H9 (cell line): ENCODE data around the gene LIPC. TPM values are rescaled to one million over a fixed set of nuclear protein-coding genes. Genes with fewer than 3 reads are reported as not detected.

Experiments used
- DNase-seq: peaks from one replicate; pipeline ENCODE4 v3.0.0-alpha.2; 2017
- H2AFZ ChIP-seq: one replicate; pipeline ENCODE4 v1.6.1; 2013; ENCODE audit warnings: mild to moderate bottlenecking, low read length, control low read depth, moderate library complexity
- H2AK5ac ChIP-seq: 2 replicates; pipeline ENCODE4 v1.6.1; 2013; ENCODE audit warnings: low read length, control low read depth, mixed read lengths; ENCODE audit not compliant: insufficient read length
- H2BK120ac ChIP-seq: one replicate; pipeline ENCODE4 v1.6.1; 2013; ENCODE audit warnings: low read depth, mild to moderate bottlenecking, low read length, control low read depth, inconsistent platforms; ENCODE audit not compliant: poor library complexity, severe bottlenecking
- H2BK12ac ChIP-seq: 2 replicates; pipeline ENCODE4 v1.6.1; 2013; ENCODE audit warnings: low read length, control low read depth, mixed read lengths, low read depth; ENCODE audit not compliant: insufficient read length
- H2BK15ac ChIP-seq: 2 replicates; pipeline ENCODE4 v1.6.1; 2013; ENCODE audit warnings: low read depth, low read length, control low read depth
- H2BK20ac ChIP-seq: one replicate; pipeline ENCODE4 v1.6.1; 2013; ENCODE audit warnings: low read depth, mild to moderate bottlenecking, low read length, control low read depth, inconsistent platforms; ENCODE audit not compliant: poor library complexity, severe bottlenecking
- H2BK5ac ChIP-seq: 2 replicates; pipeline ENCODE4 v1.6.1; 2013; ENCODE audit warnings: low read length, control low read depth, mixed read lengths; ENCODE audit not compliant: insufficient read length
- H3K14ac ChIP-seq: 2 replicates; pipeline ENCODE4 v1.6.1; 2013; ENCODE audit warnings: low read length, control low read depth; ENCODE audit not compliant: insufficient read depth
- H3K18ac ChIP-seq: 2 replicates; pipeline ENCODE4 v1.6.1; 2013; ENCODE audit warnings: low read depth, mild to moderate bottlenecking, mixed read lengths, low read length, control low read depth; ENCODE audit not compliant: insufficient read length
- H3K23ac ChIP-seq: 2 replicates; pipeline ENCODE4 v1.6.1; 2013; ENCODE audit warnings: low read length, control low read depth, mixed read lengths, low read depth; ENCODE audit not compliant: insufficient read length
- H3K23me2 ChIP-seq: 2 replicates; pipeline ENCODE4 v1.6.1; 2013; ENCODE audit warnings: low read depth, mild to moderate bottlenecking, mixed read lengths, low read length, control low read depth; ENCODE audit not compliant: insufficient read length, poor library complexity, severe bottlenecking
- H3K27ac ChIP-seq: 2 replicates; pipeline ENCODE4 v1.5.1; 2013; ENCODE audit warnings: low read length, control low read depth, mixed read lengths, low read depth; ENCODE audit not compliant: insufficient read length
- H3K27me3 ChIP-seq: 2 replicates; pipeline ENCODE4 v1.6.1; 2013; ENCODE audit warnings: low read length, control low read depth, inconsistent platforms; ENCODE audit not compliant: insufficient read depth
- H3K4ac ChIP-seq: 2 replicates; pipeline ENCODE4 v1.6.1; 2013; ENCODE audit warnings: low read depth, mild to moderate bottlenecking, control low read depth, inconsistent platforms, low read length, moderate library complexity
- H3K4me1 ChIP-seq: 2 replicates; pipeline ENCODE4 v1.6.1; 2013; ENCODE audit warnings: low read length, control low read depth, inconsistent platforms; ENCODE audit not compliant: insufficient read depth
- H3K4me2 ChIP-seq: 2 replicates; pipeline ENCODE4 v1.6.1; 2013; ENCODE audit warnings: low read length, control low read depth, mixed read lengths; ENCODE audit not compliant: insufficient read length, insufficient read depth
- H3K56ac ChIP-seq: 2 replicates; pipeline ENCODE4 v1.6.1; 2013; ENCODE audit warnings: low read depth, mild to moderate bottlenecking, mixed read lengths, low read length, control low read depth; ENCODE audit not compliant: insufficient read length
- H3K79me1 ChIP-seq: 2 replicates; pipeline ENCODE4 v1.6.1; 2013; ENCODE audit warnings: low read depth, mild to moderate bottlenecking, moderate library complexity, low read length, control low read depth, inconsistent platforms; ENCODE audit not compliant: insufficient read depth, poor library complexity, severe bottlenecking
- H3K79me2 ChIP-seq: 2 replicates; pipeline ENCODE4 v1.6.1; 2013; ENCODE audit warnings: low read length, control low read depth, inconsistent platforms; ENCODE audit not compliant: insufficient read depth
- H3K9ac ChIP-seq: 2 replicates; pipeline ENCODE4 v1.6.1; 2013; ENCODE audit warnings: low read length, control low read depth, mixed read lengths; ENCODE audit not compliant: insufficient read length; ENCODE audit errors: extremely low read depth
- H3K9me3 ChIP-seq: one replicate; pipeline ENCODE4 v1.6.1; 2013; ENCODE audit warnings: low read depth, low read length, inconsistent platforms; ENCODE audit not compliant: control insufficient read depth
- H3T11ph ChIP-seq: one replicate; pipeline ENCODE4 v1.6.1; 2013; ENCODE audit warnings: mild to moderate bottlenecking, low read length, control low read depth, inconsistent platforms
- H4K20me1 ChIP-seq: one replicate; pipeline ENCODE4 v1.6.1; 2013; ENCODE audit not compliant: control insufficient read depth, insufficient read length, insufficient read depth
- H4K5ac ChIP-seq: 2 replicates; pipeline ENCODE4 v1.6.1; 2013; ENCODE audit warnings: low read depth, mild to moderate bottlenecking, mixed read lengths, low read length, control low read depth; ENCODE audit not compliant: insufficient read length
- H4K8ac ChIP-seq: replicated peaks from 2 replicates; pipeline ENCODE4 v1.6.1; 2013; ENCODE audit warnings: low read length, control low read depth, mixed read lengths, low read depth; ENCODE audit not compliant: insufficient read length
- H4K91ac ChIP-seq: 2 replicates; pipeline ENCODE4 v1.6.1; 2013; ENCODE audit warnings: low read depth, mild to moderate bottlenecking, moderate library complexity, mixed read lengths, low read length, control low read depth; ENCODE audit not compliant: insufficient read length
- H3K27ac Mint-ChIP-seq, 3 experiments: 2 replicates in 2 of 3; 3 replicates in 1 of 3; pipeline ENCODE4 v1.8.0; 2020 to 2021; ENCODE audit warnings: mixed read lengths in 3 of 3, mild to moderate bottlenecking in 1 of 3, moderate library complexity in 1 of 3
- H3K27me3 Mint-ChIP-seq: 2 replicates; pipeline ENCODE4 v1.8.0; 2021; ENCODE audit warnings: low read depth, mild to moderate bottlenecking, moderate library complexity, mixed read lengths
- H3K36me3 Mint-ChIP-seq, 3 experiments: 2 replicates in 2 of 3; 3 replicates in 1 of 3; pipeline ENCODE4 v1.8.0; 2020 to 2021; ENCODE audit warnings: low read depth in 3 of 3, mixed read lengths in 3 of 3; ENCODE audit not compliant: insufficient read depth in 1 of 3
- H3K4me1 Mint-ChIP-seq, 2 experiments: 2 replicates each; pipeline ENCODE4 v1.8.0; 2020; ENCODE audit warnings: mixed read lengths in 2 of 2
- H3K4me3 Mint-ChIP-seq, 2 experiments: 2 replicates in 1 of 2; 3 replicates in 1 of 2; pipeline ENCODE4 v1.8.0; 2020 to 2021; ENCODE audit warnings: mild to moderate bottlenecking in 2 of 2, mixed read lengths in 2 of 2, moderate library complexity in 1 of 2
- H3K9me3 Mint-ChIP-seq, 2 experiments: 2 replicates in 1 of 2; 3 replicates in 1 of 2; pipeline ENCODE4 v1.8.0; 2020; ENCODE audit warnings: mild to moderate bottlenecking in 2 of 2, mixed read lengths in 2 of 2, moderate library complexity in 1 of 2
- CTCF ChIP-seq: fragments of 200-600 bp; sonication (generic); conservative IDR thresholded peaks from 3 replicates; pipeline ENCODE4 v1.8.0; 2021; ENCODE audit warnings: antibody characterized with exemption, mild to moderate bottlenecking
- WGBS: extraction: QIAGEN DNeasy Blood & Tissue Kit; methylation state at CpG from one replicate; pipeline ENCODE4 v1.1.7; 2013; ENCODE audit warnings: missing lambda C conversion rate, low lambda C conversion rate, mixed read lengths; ENCODE audit not compliant: insufficient read length; ENCODE audit errors: extremely low coverage; 5-methylcytosine and 5-hydroxymethylcytosine counted together
- total RNA-seq: library from RNA; stranded (reverse); gene quantifications from 2 replicates; pipeline ENCODE4 v1.2.1, GENCODE V29; 2021

The LIPC gene
- total RNA-seq, 1 experiment from 2014 or later = not detected

- H2AFZ ChIP-seq = no peak overlapping the region
- no peaks in the 10 kb centered on the region; a peak in 1 of 5 replicates for H3K9me3 Mint-ChIP-seq
- no peak for DNase-seq
Measured at GRCh38 chr15:58399739-58400138, 32.1 kb upstream of the LIPC start.

More at GRCh38 chr15:58399739-58400138, 32.1 kb upstream of the LIPC start:
- H3K4me2 ChIP-seq = no peak overlapping the region
- H3K79me1 ChIP-seq = no peaks in the 10 kb centered on the region
- H3K23ac ChIP-seq = no peak overlapping the region
- H3K9ac ChIP-seq = no peak overlapping the region
- no peak overlapping the region for H4K5ac ChIP-seq
- H2BK5ac ChIP-seq = no peak overlapping the region
- H4K20me1 ChIP-seq = no peaks in the 10 kb centered on the region
- no peaks in the 10 kb centered on the region for H3K27me3 ChIP-seq
- no peaks in the 10 kb centered on the region for H3K36me3 Mint-ChIP-seq
- no peak overlapping the region for H2BK15ac ChIP-seq
- H2AK5ac ChIP-seq = no peak overlapping the region
- H3K27me3 Mint-ChIP-seq = peaks cover 2% of the 10 kb centered on the region; the same call in 1 of the 2 replicates
- H2BK20ac ChIP-seq = no peak overlapping the region
- H3K56ac ChIP-seq = no peak overlapping the region
- no peak overlapping the region for H3K4ac ChIP-seq
- no peak overlapping the region for H4K8ac ChIP-seq
- H3K79me2 ChIP-seq = no peaks in the 10 kb centered on the region
- H3K27ac ChIP-seq = no peak overlapping the region
- H3T11ph ChIP-seq = no peak overlapping the region
- H3K23me2 ChIP-seq = no peaks in the 10 kb centered on the region
- H3K18ac ChIP-seq = no peak overlapping the region
- H4K91ac ChIP-seq = no peak overlapping the region
- no peaks in the 10 kb centered on the region for H3K9me3 ChIP-seq
- no peak overlapping the region for H3K27ac Mint-ChIP-seq
- H3K14ac ChIP-seq = no peak overlapping the region
- no peaks in the 10 kb centered on the region for H3K4me1 ChIP-seq
- H2BK12ac ChIP-seq = no peak overlapping the region
- no peak overlapping the region for H3K4me3 Mint-ChIP-seq
- TF ChIP-seq CTCF = no peak
- no peak overlapping the region for H2BK120ac ChIP-seq
- peaks cover 8 to 9% of the 10 kb centered on the region in 2 experiments; a peak in 3 of 4 replicates for H3K4me1 Mint-ChIP-seq
- WGBS = no CpG with 5 or more reads among the region's 4 CpGs
